Stimulated activated CD4-positive, alpha-beta T cell treated with anti-CD3 and anti-CD28 coated beads, TNF-alpha, amount 100 ng/mL, for 48 hours (primary cell): Measurements from ENCODE around the gene DISC1.
A peak's percentile ranks its signal among the peaks of the same experiment; 100 is the strongest.
"Not testable (repeated sequence)": the region's sequence is repeated elsewhere in the genome, so short reads cannot be mapped to it uniquely, and the experiment has no call there.

Experiments used
- DNase-seq, 3 donors: peaks; one replicate each; pipeline ENCODE4 v3.0.0-alpha.2; 2020; ENCODE audit warnings: low read depth in 3 of 3

The DISC1 gene

GRCh38 chr1:231770506-231771175, 144.1 kb downstream of the DISC1 start:
- no peak for DNase-seq

GRCh38 chr1:231774719-231775335, 148.2 kb downstream of the DISC1 start:
- no peak for DNase-seq

DNA sequence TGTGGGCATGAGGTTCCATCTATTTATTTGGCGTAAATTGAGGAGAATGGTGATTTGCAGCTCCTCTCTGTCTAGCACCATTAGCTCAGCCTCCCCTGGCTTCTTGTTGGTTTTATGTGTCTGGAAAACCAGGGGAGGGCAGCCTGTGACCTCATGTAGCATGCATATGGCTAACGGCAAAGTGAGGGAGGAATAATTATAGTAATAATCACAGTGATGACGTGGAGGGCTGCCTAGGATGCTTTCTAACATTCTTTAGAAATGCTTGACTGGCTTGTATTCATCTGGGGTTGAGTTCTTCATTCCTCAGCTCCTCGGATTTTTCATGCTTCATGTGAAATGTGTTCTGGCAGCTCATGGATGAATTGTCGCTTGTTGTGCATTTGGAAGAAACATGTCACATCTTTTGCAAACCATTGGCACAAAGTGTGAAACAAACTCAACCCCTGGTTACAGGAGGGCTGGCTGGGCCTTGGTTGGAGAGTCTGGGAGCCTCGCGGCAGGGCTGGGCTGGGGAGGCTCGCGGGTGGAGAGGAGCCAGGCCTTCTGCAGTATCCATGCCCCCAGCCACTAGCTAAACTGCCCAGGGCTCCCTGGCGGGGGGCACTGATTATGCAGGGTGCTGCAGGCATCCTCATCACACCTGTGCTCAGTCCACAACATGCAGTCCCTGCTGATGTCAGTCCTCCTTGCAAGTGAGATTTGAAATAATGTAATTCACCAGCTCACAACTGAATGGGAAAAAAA, 149.6 kb downstream of the DISC1 start:
- DNase-seq = no peak

DNA sequence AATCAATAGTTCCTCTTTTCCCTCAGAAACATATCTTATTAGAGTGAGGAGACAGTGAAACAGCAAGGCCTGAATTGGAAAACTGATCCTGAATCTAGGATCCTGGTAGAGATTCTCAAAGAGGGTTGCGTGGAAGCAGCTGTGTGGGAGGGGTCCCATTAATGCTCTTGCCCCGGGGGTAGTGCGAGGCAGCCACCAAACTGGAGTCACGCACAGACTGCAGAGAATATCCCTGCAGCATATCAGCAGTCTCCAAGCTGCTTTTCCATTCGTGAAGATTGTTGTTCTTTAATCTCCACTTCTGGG, 150.1 kb downstream of the DISC1 start:
- no peak for DNase-seq

GRCh38 chr1:231778009-231778719, 151.6 kb downstream of the DISC1 start:
- no peak for DNase-seq

- no peak for DNase-seq
Measured at GRCh38 chr1:231779081-231779480, 152.5 kb downstream of the DISC1 start.

DNA sequence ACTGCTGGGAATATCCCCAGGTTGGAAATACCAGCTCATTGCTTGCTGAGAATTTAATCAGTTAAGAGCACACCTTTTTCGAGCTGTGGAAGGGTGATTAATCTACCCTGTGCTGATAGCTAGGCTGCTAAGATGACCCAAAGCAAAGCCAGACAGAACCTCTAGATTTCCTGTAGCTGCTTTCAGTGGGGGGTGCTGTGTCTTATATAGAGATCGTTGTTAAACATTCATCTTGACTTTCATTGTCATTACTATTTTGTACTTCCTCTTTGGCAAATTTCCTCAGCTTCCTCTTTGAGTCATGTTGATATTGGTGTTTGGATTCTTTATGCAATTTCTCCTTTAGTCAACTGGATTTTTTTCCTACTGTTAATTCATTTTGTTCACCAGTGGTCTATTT, 155.3 kb downstream of the DISC1 start:
- DNase-seq = no peak

DNA sequence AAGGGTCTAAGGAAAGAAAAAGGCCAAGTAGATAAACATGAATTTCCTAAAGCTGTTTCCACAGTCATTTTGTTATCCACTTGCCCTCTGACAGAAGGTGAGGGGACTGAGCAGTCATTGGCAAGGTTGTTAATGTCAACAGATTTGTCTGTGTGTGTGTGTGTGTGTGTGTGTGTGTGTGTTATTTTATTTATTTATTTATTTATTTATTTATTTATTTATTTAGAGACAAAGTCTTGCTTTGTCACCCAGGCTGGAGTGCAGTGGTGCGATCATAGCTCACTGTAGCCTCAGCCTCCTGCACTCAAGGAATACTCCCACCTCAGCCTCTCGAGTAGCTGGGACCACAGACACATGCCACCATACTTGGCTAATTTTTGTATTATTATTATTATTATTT, 158.5 kb downstream of the DISC1 start:
- DNase-seq = not testable (repeated sequence)

- no peak for DNase-seq
Measured at GRCh38 chr1:231786126-231786525, 159.5 kb downstream of the DISC1 start.

DNA sequence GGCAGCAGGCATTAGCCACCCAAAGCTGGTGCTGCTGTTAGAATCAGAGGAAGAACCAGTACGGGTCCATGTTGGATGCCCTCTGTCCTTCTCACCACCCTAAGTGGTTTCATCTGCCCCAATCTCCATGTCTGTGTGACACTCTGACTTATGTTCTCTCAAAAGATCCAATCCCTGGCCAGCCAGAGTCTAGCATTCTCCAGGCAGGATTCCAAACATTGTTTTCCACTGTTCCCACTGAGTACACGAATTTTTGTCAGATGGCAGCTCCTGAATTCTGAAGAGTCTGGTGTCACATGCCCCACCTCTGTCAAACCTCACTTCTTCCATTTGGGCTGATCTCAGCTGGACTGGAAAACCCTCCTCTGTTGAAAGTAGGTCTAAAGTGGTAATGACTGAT, 166.0 kb downstream of the DISC1 start:
- no peak for DNase-seq

- no peak for DNase-seq
Measured at GRCh38 chr1:231793893-231794292, 167.3 kb downstream of the DISC1 start.

DNA sequence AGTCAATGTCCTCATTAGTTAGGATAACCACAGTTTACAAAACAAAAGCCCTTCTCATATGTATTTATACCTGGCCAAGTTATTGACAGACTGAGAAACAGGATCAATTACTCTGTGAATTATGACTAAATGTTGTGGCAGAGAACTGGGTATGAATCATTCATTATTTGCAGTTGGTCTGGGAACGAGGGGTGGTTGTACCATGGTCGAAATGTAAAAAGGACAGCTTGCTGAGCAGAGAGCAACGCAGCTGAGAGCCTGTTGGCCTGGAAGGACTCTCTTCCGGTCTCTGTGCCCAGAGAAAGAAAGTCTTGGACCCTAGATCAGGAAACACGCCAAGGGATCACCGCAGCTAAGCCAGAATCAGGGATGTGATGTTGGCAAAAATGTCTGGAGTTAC, 169.6 kb downstream of the DISC1 start:
- no peak for DNase-seq

DNA sequence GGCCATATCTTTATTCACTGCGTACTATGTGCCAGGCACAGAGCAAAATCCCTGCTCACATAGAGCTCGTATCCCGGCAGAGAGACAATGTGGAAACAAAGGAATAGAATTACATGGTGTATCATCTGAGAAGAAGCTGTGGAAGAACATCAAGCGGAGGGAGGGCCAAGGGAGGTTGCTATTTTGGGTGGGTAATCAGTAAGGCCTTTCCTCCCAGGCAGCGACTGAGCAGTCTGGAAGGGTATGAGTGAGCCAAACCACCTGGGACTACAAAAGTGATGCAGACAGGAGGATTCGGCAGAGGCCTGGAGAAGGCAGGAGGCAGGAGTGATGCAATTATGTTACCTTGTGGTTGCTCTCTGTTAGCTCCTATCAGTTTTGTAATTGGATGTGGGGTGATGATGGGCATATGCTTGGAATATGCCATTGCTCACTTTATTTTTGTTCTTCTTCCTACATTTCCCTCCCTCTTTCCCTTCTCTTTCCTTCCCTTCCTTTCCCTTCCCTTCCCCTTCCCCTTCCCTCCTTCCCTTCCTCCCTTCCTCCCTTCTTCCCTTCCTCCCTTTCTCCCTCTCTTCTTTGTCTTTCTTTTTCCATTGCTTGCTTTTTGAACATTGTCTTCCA, 172.9 kb downstream of the DISC1 start:
- DNase-seq = no peak

DNA sequence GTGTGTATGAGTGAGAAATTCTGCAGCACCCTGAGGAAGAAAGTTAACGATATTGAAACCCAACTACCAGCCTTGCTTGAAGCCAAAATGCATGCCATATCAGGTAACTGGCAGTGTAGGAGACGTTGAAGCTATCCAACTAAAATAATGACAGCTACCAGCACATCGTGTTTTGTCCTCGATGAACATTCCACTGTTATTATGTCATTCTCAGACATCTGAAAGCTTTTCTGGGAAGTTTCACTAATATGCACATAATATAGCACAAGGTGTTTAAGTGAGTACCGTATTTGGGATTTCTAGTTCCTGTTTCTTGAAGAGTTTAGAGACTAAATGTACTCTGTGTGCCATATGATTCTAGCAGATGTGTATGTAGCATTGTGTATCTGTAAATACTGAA, 173.5 kb downstream of the DISC1 start:
- DNase-seq = no peak

DNA sequence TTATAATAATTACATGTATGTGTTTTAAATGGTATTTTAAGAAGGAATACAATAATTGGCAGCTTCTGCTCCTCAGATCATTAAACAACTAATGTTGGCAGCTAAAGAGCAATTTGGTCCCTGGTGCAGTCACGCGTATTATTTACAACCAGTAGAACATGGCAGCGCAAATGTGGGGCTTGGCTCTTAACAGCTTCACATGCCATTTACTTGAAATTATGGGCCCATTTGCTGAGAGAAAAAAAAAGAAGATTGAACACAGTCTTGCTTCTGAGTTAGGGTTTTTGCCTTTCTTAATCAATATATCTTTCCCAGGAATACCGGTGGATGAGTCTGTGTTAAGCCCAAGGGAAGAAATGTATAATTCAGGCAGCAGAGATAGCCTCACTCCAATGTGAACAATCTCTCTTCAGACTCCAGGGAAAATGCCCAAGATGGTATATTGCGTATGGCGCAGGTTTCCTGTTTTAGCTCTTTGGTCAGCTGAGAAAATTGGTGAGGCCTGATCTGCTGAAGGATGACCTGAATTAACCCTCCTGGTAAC, 174.5 kb downstream of the DISC1 start:
- DNase-seq = no peak

GRCh38 chr1:231803353-231803752, 176.8 kb downstream of the DISC1 start:
- no peak for DNase-seq

GRCh38 chr1:231806623-231807495, 180.3 kb downstream of the DISC1 start:
- peak; percentile 7 to 17 (median 9) for DNase-seq

- DNase-seq = no peak
Measured at GRCh38 chr1:231807541-231807940, 181.0 kb downstream of the DISC1 start.

DNA sequence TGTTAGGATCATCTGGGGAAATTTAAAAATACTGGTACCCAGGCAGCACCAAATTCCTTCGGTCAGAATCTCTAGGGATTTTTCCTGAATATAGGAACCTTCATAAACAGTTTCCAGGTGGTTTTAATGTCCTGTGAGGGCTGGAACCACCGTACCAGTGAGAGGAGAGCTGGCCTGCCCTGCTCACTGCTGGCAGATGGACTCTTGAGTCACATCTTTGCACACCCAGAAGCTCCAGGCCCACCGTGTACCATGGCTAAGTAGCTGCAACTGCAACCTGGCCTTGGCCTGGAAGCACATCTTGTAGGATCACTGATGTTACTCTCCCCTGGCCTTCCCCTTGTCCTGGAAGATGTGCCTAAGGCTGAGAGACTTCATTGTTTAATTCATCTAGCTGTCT, 181.5 kb downstream of the DISC1 start:
- no peak for DNase-seq

DNA sequence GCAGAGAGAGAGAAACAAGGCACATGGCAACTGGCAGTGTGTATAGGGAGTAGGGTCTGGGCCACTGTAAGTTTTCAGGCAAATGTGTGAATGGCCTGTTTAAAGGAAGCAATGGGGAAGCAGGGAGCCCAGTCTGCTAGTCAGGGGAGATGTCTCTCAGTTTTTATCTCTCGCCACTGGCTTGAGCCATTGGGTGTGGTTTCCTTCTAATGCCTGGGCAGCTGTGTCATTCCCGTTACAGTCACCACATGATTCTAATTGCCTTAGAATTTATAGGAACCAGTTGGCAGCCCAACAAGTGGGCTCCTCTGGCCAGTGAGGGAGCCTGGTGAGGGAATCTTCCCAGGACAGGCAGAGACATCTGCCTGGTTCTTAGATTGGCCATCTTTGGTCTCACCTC, 182.4 kb downstream of the DISC1 start:
- DNase-seq = no peak

- DNase-seq = no peak
Measured at GRCh38 chr1:231810415-231810814, 183.8 kb downstream of the DISC1 start.
